NCI-H446 treated with DMSO at 0.1 percent for 48 hours (cell line): Measurements from ENCODE around the gene ENPP6.

ENCODE experiments used
- DNase-seq: peaks from one replicate; lab custom pipeline; 2025; lab: John Stamatoyannopoulos, UW

The ENPP6 gene

GRCh38 chr4:184104419-184105101 is 113.1 kb downstream of the ENPP6 start:
- no peak for DNase-seq

DNA sequence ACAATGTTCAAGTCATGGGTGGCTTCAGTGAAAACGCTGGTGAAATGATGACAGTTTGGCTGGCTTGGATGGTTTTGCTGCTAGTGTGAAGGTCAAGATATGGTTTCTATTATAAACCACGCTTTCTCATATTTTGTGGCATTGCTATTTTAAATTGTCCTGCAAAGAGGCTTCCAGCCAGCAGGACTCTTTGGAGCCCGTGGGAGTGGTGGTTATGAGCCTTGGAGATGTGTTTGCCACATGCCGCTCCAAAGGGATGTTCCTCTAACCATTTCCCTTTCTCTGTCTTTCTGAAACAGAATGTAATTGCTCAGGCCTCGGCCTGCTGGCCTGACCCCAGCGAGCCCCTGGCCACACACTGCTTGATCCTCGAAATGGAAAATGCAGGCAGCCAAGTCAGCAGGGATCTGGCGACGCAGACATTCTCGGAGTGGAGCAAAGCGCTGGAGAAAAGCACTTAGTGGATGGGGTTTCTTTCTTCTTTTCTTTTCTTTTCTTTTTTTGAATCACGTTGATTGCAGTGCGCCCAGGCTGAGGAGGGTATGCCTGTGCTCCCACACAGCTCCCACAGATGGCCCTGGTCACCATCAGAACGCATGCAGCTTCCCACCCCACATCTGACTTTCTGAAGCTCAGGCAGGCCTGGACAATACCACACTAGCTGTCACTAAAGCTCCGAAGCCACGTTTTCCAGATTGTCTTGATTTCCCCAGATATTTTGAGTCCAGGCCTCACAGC is 114.0 kb downstream of the ENPP6 start:
- DNase-seq: no peak

DNA sequence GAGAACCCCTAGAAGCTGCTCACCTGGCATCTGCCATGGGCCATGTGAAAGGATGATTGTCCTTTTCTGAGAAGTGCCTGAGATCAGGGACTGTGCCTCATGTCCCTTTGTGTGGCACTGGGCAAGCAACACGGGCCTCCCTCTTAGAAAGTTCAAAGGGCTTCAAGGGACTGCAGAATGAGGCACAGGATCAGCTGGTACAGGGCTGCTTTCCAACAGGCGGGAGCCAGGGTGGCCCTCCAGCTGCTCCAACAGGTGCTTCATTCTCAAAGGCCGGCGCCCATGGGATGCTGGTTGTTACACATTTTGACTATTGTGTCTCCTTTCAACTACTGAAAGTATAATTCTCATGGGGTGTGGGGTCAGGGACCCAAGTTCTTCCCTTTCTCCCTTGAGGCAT is 114.7 kb downstream of the ENPP6 start:
- no peak for DNase-seq

DNA sequence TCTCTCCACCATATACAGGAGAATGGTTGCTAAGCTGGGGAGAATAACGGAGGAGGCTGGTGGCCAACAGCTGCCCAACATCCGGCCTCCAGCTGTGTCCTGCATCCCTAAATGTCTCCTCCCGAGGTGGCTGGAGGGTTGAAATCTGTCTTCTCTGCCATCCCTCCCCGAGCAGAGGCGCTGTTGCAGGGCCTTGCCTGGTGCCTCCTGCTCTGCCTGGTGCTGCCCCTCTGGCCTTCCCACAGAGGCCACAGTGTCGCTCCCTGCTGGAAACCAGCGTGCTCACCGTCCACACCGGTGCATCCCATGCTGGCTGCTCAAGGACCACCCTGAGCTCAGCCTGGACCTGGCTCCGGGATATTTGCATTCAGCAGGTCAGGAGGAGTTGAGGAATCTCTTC is 115.2 kb downstream of the ENPP6 start:
- DNase-seq: no peak

DNA sequence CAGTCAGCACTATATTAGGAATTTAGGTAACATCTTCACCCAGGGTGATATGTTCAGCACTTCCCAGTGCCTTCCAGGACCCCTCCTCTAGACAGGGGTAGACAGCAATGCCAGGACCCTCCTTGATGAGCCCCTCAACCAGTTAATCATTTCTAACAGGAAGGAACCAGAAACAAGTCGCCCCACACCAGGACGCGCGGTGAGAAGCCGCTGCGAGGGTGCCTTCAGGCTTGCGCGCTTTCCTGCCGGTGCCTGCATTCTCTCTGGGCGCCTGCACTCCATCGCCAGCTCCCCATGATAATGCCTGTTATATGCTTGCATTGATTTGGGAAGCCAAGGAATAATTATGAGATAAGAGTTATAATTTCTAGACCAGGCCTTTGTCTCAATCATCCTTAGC is 116.0 kb downstream of the ENPP6 start:
- no peak for DNase-seq

DNA sequence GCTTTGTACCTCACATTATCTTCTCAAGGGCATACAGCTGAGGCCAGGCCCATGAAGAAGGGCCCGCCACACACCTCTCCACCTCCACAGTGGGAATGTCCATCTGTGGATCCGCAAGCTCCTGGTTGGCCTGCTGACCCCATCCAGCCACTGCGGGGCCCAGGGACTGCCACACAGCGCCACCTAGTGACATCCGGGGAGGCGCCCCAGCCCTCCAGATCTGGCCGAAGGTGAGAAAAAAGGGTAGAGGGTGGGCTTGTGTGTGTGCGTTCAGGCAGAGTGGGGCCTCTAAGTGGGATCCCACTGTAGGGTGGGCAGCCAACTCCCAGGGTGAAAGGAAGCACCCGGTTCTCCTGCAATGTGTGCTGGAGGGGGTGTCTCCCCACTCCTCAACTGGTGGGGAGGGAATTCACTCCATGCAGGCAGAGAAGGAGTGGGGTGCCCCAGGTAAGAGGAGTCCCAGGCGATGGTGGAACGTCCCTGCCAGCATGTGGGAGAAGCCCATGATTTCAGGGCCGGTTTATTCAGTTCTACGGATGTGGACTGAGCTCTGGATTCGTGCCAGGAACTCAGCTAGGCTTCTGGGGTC is 117.3 kb downstream of the ENPP6 start:
- no peak for DNase-seq

DNA sequence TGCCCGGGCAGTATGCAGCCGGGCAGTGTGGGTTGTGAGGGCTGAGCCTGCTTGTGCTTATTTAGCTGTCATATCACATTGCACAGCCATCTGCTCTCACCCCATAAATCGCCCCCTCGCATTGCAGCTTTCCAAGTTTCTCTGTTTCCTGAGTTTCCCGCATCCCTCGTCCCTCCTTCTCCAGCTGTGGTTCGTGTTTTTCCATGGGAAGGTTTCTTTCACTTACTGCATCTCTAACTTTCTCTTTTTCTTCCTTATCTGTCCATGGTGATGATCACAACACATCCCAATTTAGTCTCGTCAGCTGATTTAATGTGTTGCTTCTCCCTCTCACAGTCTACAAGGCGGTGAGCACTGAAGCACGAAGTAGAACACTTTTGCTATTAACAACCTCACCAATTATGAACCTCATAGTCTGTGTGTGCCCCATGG is 118.1 kb downstream of the ENPP6 start:
- DNase-seq: no peak

DNA sequence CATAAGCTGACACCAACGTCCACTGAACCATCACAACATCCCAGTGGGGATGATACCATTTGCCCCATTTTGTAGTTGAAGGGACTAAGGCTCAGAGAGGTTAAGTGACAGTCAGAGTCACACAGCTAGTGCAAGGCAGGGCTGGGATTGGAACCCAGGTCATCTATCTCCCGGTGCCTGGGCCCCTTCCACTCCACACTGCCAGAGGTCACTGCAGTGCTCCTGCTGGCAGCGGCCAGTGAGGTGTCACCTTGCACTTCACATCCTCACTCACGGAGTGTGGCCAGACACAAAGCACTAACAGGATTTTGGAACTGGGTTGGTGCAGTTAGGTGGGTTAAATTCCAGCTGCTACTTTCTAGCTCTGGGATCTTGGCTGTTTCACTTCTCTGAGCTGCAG is 118.7 kb downstream of the ENPP6 start:
- DNase-seq: no peak

DNA sequence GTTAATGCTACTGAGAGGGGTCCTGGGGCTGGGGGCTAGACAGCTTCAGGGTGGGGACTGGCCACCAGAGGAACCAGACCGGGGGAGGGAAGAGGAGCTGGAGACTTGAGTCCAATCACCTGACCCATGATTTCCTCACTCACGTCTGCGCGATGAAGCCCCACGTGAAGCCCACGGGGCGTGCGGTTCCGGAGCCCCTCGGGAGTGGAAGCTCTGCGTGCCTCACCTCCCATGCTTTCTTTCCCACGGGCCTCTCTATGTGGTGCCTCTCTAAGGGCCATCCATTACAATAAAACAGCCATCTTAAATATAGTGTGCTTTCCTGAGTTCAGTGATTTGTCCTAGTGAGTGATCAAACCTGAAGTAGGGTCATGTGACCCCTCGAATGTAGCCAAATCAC is 119.9 kb downstream of the ENPP6 start:
- DNase-seq: no peak

DNA sequence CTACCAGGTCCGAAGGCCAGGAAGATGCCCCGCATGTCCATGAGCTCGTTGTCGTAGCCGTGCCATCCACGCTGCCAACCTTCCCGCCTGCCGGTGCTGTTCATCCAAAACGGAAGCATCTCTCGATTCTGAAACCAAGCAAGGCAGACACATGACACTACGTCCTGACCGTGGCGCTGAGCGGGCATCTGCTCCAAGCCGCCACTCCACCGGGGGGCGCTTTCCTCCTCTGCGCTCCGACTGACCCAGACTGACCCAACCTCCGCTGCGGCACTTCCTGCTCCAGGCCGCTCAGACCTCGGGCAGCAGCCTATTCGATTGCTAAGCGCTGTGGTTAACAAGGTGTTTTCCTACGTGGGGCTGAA is 120.5 kb downstream of the ENPP6 start:
- no peak for DNase-seq

DNA sequence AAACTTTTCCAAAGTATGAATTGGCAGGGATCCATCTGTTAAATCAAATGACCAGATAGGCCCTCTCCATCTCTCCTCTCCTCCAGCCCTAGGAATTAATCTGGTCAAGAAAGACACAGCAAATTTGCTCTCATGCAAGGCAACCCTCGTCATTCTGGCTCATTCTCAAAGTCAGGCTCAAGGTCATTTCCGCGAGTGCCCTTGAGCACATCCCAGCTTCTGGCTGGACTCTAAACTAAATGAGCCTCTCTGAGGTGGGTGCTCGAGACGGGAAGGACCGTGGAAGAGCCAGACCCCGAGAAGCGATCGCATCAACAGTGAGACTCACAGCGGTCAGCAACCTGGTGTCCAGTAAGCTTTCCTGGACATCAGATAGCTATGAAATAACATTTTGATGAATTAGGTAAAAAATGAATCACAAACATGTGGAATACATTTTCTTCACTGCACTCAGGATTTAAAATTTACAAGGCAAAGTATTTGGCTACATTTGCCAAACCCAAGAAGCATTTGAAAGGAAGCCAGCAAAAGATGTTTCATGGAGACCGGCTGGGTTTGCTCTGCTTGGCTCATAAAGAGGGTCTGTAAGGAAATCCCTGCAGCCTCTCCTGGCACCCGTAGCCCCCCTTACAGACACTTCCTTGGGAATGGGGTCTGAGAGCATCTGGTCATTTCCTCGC is 121.0 kb downstream of the ENPP6 start:
- DNase-seq: no peak

GRCh38 chr4:184094532-184095159 is 123.0 kb downstream of the ENPP6 start:
- DNase-seq: no peak

DNA sequence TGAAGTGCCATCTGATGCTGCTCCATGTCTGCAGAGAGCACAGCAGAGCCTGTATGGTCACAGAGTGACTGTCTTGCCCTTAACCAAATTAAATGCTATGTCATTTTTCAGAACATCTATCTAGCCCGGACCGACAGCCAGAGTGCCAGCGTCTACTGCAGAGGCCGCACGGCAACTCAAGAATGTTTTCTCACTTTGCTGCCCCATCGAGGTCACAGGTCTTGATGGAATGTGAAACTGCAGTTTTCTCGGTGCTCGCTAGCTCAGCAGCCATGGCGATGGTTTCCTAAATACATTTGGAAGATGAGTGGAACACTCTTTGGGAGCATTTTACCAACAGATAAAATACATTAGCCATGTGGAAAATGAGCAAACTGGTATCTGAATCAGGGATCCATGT is 125.7 kb downstream of the ENPP6 start:
- DNase-seq: no peak

- DNase-seq: no peak
Measured at GRCh38 chr4:184090571-184090970, 127.1 kb downstream of the ENPP6 start.

GRCh38 chr4:184080674-184081073 is 137.0 kb downstream of the ENPP6 start:
- no peak for DNase-seq

DNA sequence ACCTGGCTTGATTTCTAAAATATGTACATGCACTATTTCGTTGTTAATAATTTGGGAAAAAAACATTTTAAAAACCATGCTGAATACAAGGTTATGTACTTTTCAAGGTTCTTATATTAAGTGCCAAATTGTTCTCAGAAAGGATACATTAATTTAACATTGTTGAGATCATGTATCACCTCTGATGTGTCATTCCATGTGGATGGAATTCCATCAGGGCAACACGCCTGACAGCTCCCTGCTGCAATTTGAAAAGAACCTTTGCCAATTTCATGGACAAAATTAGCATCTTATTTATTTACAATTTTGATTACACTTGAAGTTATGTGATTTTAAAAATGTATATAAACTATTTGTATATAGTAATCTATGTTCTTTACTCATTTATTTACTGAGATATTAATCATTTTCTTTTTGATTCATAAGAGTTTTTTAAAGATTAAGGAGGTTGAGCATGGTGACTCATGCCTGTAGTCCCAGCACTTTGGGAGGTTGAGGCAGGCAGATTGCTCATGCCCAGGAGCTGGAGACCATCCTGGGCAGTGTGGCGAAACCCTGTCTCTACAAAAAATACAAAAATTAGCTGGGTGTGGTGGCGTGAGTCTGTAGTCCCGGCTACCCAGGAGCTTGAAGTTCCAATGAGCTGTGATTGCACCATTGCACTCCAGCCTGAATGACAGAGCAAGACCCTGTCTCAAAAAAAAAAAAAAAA is 142.8 kb downstream of the ENPP6 start:
- DNase-seq: no peak

- DNase-seq: no peak
Measured at GRCh38 chr4:184067931-184068554, 149.6 kb downstream of the ENPP6 start.

DNA sequence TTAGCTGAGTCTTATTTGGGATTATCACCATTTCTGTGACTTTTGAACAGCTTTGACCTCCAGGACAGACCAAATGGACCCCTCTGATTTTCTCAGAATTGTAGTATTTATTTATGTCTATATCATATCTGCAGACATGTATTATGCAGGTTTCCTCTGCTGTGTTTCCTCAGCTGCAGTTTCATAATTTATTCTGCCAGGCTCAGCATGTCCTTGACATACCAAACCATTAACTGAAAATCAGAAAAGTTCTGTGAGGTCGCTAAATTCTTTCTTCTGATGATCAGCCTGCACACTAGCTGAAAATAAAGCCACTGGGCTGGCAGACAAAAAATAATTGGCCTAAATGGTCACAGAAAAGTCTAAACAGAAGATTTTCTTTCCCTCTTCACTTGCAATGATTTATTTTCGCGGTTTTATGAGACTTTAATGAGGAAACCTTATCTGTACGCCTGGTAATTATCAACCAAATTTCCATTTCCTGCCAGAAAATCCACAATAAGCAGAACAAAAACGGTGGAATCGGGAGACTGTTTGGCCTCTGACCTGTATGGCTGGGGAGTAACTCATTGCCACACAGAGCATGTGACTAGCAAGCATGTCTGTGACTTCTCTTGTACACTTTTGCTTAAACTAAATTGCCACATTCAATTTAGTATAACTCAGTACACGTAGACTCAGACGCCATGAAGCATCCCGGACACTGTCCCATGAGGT is 150.9 kb downstream of the ENPP6 start:
- no peak for DNase-seq

DNA sequence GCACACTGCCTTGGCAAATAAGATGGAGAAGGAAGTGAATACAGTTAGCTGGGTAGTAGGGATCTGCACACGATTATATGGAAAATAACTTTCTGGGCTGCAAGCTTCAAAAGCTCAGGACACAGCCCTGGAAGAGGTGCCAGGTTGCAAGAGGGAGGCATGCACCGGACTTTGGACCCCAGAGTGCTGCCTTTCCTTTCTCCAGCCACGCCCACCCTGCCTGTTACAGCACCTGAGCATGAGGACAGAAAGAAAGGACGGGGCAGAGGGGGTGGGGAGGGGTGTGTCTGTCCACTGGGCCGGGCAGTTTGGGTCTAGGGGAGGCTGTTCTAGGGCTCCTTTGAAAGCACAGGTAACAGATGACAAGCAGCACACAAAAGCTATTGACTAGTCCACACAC is 152.8 kb downstream of the ENPP6 start:
- no peak for DNase-seq

- no peak for DNase-seq
Measured at GRCh38 chr4:184062769-184063168, 154.9 kb downstream of the ENPP6 start.

- no peak for DNase-seq
Measured at GRCh38 chr4:184061582-184061981, 156.1 kb downstream of the ENPP6 start.
